ENCODE data around the gene LRRC46. TPM values are rescaled to one million over a fixed set of nuclear protein-coding genes. Genes with fewer than 3 reads are reported as not detected.

LRRC46 gene
- total RNA-seq, 2 experiments from 2014 or later, result 0.38 to 0.67 TPM

DNA sequence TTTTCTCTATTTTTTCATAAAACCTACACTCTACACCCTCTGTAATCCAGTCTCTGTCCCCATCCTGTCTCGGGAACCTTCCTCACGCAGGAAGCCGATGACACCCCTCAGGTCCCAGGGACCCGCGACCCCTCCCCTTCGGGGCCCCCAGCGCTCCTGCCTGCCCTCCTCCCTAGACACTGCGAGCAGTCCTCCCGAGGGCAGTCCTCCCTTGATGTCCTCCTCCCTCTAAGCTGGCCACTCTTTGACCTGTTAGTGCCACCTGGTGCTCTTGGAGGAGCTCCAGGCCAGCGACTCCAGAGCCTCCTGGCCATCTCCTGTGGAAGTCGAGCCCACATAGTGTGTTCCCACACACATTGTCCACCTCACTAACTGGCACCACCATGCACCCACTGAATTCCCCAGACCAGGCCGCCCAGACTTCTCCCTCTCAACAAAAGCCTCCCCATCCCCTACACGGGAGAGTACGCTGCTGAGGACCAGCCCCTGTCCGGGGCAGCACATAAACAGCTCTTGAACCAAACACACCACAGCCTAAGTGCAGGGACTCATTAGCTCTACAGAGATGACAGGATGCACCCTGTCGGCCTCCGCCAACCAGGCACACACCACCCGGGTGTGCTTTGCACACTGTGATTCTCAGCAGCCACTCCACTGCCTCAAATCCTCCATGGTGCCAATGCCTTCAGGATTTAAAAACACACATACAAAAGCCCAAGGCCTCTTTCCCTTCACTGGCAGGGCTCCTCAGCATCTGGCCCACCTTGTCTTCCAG, 19.1 kb upstream of the LRRC46 start:
- no peak for DNase-seq

DNA sequence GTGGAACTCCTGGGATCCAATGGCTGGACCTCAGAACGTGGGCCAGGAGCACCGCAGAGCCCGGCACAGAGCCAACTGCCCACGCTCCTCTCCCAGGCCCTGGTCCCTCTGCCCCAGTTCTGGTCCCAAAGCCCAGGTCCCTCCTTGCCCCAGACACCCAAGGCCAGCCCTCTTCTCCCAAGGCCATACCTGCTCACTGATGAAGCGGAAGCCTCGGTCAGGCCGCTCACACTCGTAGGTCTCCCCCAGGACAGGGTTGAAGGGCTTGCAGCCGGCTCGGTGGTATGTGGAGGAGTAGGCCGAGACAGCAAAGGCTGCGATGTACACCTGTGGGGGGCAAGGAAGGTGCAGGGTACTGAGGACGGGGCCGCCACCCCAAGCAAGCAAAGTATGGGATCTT, 18.4 kb upstream of the LRRC46 start:
- TF ChIP-seq, protein P1, sequence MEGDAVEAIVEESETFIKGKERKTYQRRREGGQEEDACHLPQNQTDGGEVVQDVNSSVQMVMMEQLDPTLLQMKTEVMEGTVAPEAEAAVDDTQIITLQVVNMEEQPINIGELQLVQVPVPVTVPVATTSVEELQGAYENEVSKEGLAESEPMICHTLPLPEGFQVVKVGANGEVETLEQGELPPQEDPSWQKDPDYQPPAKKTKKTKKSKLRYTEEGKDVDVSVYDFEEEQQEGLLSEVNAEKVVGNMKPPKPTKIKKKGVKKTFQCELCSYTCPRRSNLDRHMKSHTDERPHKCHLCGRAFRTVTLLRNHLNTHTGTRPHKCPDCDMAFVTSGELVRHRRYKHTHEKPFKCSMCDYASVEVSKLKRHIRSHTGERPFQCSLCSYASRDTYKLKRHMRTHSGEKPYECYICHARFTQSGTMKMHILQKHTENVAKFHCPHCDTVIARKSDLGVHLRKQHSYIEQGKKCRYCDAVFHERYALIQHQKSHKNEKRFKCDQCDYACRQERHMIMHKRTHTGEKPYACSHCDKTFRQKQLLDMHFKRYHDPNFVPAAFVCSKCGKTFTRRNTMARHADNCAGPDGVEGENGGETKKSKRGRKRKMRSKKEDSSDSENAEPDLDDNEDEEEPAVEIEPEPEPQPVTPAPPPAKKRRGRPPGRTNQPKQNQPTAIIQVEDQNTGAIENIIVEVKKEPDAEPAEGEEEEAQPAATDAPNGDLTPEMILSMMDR (IDR thresholded peaks at IDR 0.05), result no peak
- intact Hi-C loops (cut with micrococcal nuclease), result no loop called here
- DNase-seq, result no peak
- peaks cover 9% of the 10 kb centered on the region for H3K36me3 Mint-ChIP-seq (ENCODE audit: low read depth)
- ATAC-seq, result no peak
- ChIA-PET CTCF (no interaction called here), POLR2A (no interaction called here)
- no peaks in the 10 kb centered on the region for H3K9me3 Mint-ChIP-seq
- H3K27me3 Mint-ChIP-seq, result no peaks in the 10 kb centered on the region
- no peak overlapping the region for H3K27ac Mint-ChIP-seq
- H3K4me3 Mint-ChIP-seq, result no peak overlapping the region
- peaks cover 7% of the 10 kb centered on the region for H3K4me1 Mint-ChIP-seq (ENCODE audit: low read depth)

More for the DNA sequence above, 19.1 kb upstream of the LRRC46 start:
- H3K4me1 Mint-ChIP-seq (ENCODE audit: low read depth), result peaks cover 7% of the 10 kb centered on the region
- TF ChIP-seq, protein P1 (IDR thresholded peaks at IDR 0.05), result no peak
- ATAC-seq, result no peak
- H3K36me3 Mint-ChIP-seq (ENCODE audit: low read depth), result peaks cover 15% of the 10 kb centered on the region
- H3K27me3 Mint-ChIP-seq, result no peaks in the 10 kb centered on the region
- ChIA-PET CTCF (no interaction called here), POLR2A (no interaction called here)
- H3K27ac Mint-ChIP-seq, result no peak overlapping the region
- H3K4me3 Mint-ChIP-seq, result no peak overlapping the region
- intact Hi-C loops (cut with micrococcal nuclease), result no loop called here
- H3K9me3 Mint-ChIP-seq, result no peaks in the 10 kb centered on the region

DNA sequence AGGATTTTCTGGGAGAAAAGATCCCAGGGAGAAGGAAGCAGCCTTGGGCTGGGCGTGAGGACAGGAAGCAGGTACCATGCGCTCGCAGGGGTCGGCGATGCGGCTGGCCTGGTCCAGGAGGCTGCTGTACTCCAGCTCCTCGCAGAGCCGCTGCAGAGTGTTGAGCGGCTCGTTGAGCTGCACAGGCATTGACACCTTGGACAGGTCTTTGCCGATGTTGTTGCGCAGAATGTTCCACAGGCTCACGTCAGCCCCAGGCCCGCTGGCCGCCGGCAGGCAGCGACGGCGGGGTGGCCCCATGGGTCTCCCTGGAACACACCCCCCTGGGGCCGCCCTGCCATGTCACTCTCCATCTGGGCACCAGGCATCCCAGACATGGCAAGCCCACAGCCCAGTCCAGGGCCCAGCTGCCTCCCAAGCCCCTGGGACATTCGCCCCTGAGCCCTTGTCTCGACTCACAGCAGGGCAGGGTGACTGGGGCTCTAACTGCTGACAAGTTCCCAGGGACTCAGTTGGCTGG, 17.9 kb upstream of the LRRC46 start:
- CTCF ChIA-PET, result no interaction called here
- POLR2A ChIA-PET, result interaction anchor here (1.5 kb wide), 1 partner anchor 12 kb away, joined by 3 read pairs; no protein-coding TSS in a partner anchor
- Mint-ChIP-seq H3K4me1 (ENCODE audit: low read depth) (peaks cover 7% of the 10 kb centered on the region), H3K9me3 (no peaks in the 10 kb centered on the region), H3K36me3 (ENCODE audit: low read depth) (peaks cover 9% of the 10 kb centered on the region), H3K4me3 (no peak overlapping the region), H3K27ac (no peak overlapping the region), H3K27me3 (no peaks in the 10 kb centered on the region)
- TF ChIP-seq, protein P1 (IDR thresholded peaks at IDR 0.05), result no peak
- no peak for DNase-seq
- ATAC-seq, result no peak
- intact Hi-C loops (cut with micrococcal nuclease), result no loop called here

DNA sequence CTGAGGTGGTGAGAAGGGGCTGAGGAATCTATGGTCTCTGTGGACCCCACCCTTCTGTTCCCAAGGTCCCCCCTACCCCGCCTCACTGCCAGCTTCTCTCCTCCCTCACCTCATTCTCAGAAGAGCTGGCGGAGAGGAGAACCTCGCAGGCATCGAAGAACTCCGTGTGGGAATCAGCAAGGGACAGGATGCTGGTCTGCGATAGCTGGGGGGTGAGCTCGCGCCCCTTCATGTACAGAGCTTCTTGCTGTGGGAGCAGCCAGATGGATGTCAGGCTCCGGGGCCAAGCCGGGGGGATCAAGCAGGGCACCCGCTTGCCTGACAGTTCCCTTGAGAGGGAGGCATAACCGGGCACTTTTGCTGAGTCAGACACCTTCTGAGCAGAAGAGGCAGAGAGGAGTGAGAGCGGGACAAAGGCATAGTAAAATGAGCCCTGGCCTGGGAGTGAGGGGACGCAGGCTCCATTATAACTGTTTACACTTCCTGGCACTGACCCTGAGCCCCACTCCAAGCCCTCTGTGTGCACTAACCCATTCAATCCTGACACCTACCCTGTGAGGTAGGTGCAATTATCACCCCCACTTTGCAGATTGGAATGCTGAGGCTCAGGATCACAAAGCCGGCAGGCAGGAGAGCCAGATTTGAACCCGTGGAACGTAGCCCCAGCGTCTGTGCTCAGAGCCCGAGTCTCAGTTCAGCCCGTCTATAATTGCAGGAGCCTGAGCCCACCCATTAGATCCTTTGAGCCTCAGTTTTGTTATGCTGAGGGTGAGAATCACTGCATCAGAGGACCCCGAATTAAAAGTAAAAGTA, 16.2 kb upstream of the LRRC46 start:
- ChIA-PET POLR2A (interaction anchor here (1.5 kb wide), 1 partner anchor 14 kb away, joined by 3 read pairs; no protein-coding TSS in a partner anchor), CTCF (no interaction called here)
- DNase-seq (no peak), ATAC-seq (no peak)
- intact Hi-C loops (cut with micrococcal nuclease), result no loop called here
- H3K27me3 Mint-ChIP-seq, result no peaks in the 10 kb centered on the region
- TF ChIP-seq, protein P1 (IDR thresholded peaks at IDR 0.05), result no peak
- H3K27ac Mint-ChIP-seq, result no peak overlapping the region
- H3K36me3 Mint-ChIP-seq (ENCODE audit: low read depth), result peaks cover 8% of the 10 kb centered on the region
- peaks cover 5% of the 10 kb centered on the region for H3K4me1 Mint-ChIP-seq (ENCODE audit: low read depth)
- H3K9me3 Mint-ChIP-seq, result no peaks in the 10 kb centered on the region
- no peak overlapping the region for H3K4me3 Mint-ChIP-seq

All from activated CD8-positive, alpha-beta T cell treated with anti-CD3 and anti-CD28 coated beads for 36 hours (primary cell).